GM19463 (cell line): ENCODE results near the gene PLA2G15.

Experiments
- ATAC-seq: cut with Tn5 transposase; IDR thresholded peaks from one replicate; pipeline ENCODE4 v1.9.1; 2021; ENCODE audit warnings: mild to moderate bottlenecking, moderate library complexity; ENCODE audit not compliant: unreplicated experiment

The PLA2G15 gene

DNA sequence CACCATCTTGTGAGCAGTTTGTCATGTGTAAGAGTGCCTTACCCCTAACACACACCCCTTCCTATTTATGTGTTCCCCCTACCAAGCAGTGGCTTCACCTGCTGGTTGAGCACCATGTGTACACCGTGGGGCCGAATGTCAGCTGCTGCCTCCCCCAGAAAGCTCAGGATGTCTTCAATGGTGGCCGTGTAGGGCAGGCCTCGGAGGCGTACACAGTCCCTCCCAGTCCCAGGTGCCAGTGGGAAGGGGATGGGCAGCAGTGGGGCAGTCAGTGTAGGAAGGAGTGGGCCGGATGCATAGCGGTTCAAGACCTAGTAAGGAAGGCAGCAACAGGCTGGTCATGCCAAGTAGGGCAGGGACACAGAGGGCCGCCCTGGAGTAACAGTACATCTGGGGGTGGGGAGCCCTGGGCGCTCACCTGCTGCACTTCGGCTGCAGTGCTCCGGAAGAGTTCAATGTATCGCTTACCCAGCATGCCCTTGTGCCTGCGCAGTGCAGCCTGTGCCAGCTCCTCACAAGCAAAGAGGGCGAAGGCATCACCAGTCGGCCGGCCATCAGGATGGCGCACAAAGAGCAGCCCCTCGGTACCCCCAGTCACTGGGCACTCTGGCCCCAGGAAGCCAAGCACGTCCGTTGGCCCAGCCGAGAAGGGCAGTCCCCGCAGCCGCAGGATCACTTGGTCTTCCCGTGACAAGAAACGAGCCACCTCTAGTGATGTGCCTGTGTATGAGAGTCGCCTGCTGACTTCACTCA, 13.6 kb upstream of the PLA2G15 start:
- no peak for ATAC-seq

DNA sequence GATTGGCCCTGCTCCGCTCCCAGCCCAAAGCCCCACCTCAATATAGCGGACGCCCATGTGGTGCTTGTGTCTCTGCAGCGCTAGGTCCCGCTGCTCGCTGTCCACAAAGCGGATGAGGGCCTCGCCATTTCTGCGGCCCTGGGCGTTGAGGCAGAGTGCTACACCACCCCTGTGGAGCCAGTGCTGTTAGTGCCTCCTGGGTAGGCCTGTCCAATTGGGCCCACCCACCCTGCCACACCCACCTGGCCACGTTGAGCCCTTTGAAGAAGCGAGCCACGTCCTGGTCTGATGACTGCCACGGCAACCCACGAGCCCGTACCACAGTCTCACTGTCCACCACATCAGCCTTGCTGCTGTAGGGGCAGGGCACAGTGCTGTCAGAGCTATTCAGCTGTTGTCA, 12.8 kb upstream of the PLA2G15 start:
- no peak for ATAC-seq

DNA sequence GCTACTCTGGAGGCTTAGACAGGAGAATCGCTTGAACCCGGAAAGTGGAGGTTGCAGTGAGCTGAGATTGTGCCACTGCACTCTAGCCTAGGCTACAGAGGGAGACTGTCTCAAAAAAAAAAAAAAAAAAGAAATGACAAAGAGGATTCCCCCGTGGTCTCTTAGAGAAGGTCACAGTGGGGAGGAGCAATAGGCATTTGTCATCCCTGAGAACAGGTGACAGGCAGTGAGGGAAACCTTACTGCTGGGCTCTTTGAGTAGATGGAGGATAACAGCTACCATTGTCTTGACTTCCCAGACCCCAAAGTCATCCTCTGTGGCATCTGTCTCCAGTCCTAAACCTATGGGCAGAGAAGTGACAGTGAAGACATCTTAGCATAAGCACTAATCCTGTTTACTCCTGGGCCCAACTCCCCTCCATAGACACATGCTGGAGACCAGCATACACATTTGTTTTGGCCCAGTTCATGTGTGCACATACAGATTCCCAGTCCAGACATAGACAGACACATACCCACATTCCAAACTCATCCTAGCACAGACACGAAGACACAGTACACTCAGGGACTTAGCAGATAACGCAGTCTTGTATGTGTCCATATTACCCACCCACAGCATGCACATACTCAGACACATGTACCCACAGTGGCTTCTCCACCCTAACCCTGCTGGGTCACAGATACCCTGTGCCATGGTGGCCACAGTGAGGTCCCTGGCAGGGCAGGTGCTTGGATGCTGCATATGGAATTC, 11.9 kb upstream of the PLA2G15 start:
- no peak for ATAC-seq

DNA sequence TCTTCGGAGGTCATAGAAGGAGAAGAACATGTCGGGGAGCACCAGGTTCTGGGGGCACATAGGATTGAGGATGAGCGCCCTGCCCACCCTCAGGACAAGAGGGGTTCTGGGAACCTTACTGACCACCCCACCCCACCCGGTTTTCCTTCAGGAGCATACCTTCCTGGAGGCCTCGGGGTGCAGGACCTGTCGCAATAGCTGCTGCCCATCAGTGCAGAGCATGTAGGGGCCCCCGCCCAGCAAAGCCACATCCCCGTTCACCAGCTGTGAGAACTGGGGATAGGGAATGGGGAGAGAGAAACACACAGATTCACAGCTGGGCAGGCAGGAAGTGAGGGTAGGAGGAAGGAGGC, 11.4 kb upstream of the PLA2G15 start:
- ATAC-seq, result no peak

DNA sequence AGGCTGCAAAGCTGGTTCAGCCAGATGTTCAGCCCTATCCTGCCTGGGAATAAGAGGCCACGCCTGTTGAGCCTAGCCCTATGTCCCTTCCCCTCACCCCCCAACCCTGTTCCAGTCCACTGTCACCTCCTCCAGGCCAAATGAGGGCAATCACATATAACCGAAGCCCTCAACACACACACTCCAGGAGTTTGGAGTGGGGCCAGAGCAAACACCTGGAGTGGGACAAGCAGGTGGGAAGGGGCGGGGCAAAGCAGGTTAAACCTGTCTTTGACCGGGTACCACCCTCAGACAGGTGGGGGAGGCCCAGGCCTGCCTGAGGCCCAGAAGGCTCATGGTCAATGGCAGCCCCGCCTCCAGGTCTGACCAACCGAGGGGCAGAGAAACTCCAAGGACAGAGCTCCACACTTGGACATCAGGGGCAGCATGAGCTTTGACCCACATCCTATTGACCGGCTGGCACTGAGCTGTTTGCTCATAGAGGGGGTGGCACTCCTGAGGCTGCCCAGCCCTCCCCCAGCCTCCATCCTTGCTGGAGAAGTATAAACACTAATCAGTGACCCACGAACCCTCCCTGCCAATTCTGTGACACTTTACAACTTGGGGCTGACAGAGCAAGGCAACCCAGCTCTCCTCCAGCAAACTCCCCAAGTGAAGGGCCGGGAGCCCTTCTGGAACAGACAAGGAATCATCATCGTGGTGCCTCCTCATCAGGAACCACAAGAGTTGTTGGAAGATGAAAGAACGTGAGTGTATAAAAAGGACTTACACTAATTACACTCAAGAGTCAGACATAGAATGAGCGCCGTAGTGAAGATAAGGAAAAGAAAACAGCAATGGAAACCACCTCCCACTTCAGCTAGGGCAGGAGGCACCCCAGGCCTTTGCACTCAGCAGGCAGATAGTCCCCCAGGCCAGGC, 10.7 kb upstream of the PLA2G15 start:
- no peak for ATAC-seq

DNA sequence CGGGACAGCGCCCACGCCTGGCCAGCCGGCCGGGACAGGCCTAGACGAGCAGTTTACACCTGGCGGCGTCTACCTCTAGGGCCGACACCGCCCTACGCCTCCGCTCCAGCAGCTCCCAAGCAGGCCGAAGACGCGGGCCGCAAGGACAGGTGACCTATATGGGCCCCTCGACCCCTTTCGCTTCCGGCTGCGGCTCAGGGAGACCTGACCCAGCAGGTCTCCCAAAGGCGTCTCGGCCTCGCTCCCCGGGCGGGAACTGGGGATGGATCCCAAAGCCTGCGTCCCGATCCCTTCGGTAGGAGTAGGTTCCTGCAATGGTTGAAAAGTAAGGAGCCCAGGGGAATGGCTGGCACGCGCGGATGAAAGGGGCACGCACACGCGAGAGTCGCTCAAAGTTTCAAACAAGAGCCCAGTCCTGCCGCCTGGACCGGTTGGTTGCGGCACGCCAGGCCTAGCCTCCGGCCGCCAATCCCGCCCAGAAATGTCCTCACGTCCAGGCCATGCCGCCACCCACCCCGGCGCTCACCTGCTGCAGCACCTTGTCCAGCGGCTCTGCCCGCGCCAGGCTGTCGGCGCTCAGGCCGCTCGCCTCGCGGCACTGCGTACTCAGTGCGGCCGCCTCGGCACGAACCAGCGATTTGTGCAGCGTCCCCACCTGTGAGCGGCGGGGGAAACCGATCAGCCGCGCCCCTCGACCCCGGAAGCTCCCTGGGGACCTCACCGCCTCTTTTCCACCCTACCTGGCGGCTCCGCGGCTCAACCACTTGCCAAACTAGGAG, 9.9 kb upstream of the PLA2G15 start:
- no peak for ATAC-seq

DNA sequence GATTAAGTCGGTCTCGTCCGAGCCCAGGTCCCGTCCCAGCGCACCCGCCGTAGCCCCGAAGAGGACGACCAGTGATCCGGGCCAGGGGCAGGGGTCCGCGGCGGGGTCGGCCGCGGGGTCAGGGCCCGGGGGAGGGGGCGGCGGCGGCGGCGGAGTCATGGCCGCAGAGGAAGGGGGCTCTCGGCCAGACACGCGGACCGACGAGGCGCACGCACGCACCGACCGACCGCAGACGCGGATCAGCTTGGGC, 9.4 kb upstream of the PLA2G15 start, which contains the start of gene ESRP2:
Gene ESRP2 (minus strand): TSS at position 241 of the 250 bp plus-strand sequence. CDS start 82 bp downstream, at position 159.
- no peak for ATAC-seq

DNA sequence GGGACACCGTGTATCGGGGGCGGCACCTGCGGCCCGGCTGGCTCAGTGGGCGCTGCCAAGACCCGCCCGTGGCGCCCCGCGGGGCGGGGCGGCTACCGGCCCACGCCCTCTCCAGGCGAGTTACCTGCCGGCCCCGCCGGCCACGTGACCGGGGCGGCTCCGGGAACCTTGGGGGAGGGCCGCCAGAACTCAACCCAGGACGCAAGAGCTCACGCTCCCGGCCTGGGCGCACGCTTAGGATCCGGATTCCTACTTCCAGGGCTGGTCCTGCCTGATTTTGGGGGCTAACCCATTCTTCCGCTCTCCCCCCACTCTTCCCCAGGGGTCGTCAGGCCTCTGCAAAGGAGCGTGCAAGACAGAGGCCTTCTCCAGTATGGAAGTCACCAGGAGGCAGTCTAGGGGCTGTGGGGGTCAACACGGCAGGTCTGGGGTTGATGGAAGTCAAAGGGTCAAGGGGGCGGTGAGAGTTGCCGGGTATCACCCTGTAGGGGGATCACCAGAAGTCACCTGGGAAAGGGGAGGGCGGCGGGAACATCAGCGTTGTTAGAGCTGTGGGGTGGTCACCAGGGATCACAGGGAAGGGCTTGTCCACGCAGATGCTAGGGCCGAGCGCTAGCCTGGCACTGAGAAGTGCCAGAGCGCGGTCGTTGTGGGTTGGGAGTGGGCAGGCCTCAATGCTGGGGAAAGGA, 8.9 kb upstream of the PLA2G15 start:
- no peak for ATAC-seq

DNA sequence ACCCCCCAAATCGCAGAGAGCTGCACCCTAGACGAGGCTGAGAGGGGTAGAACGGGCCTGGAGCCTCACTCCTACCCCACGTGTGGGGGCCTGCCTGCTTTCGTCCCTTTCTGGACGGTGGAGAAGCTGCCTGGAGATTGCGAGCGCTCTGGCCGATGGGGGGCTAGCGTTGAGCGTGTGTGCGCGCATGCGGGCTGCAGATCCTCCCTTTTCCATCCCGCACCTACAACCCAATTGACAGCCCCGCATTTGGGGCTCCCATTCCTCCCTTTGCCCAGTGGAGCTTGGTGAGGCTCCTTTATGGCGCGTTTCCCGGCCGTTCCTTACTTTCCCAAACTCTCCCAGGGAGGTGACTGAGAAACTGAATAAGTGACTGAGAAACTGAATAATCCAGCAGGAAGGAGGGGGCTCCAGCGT, 8.3 kb upstream of the PLA2G15 start:
- ATAC-seq, result no peak

DNA sequence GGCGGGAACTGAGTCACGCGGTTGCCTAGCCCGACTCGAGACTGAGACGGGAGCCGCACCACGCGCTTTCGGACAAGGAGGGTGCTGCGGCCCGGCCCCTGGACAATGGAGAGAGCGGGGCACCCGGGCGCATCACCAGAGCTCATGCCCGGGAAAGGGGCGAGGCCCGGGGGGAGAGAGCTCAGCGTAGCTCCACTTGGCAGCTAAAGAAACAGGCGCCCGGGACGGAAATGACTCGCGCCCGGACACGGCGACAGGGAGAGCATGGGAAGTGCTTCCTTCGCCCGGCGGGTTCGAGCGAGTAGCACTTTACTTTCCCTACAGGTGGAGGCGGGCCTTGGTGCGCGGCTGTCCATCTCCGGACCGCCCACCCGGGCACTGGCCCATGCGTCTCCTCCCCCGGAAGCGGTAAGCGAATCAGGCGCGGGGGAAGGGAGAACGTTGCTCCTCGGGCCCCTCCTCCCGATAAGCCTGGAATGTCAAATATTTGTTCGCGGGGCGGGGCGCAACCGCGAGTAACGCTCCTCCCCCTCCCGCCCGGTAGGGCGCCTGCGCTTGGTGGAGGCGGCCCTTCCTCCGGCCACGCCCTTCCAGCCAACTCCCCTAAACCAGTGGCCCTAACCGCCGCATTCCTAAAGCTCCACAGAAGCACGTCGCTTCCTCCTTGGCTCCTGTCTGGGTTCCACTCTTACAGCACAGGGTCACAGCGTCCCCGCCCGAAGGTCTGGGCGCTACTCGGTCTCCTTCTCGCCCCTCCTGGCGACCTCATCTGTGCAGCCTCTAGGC, 7.7 kb upstream of the PLA2G15 start:
- peak; percentile 78 for ATAC-seq

DNA sequence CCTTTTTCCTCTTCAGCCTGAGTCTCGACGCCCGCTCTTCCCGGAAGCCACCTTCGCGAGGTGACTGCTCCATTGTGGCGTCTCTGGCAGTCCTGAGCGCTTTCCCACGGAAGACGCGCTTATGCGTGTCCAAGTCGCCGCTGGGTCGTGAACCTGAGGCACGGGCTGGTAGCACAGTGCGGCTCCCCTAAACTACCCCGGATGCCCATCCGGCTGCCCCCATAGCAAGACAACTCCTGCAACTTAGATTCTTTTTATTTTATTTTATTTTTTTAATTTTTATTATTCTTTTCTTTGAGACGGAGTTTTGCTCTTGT, 7.2 kb upstream of the PLA2G15 start:
- peak; percentile 18 for ATAC-seq

DNA sequence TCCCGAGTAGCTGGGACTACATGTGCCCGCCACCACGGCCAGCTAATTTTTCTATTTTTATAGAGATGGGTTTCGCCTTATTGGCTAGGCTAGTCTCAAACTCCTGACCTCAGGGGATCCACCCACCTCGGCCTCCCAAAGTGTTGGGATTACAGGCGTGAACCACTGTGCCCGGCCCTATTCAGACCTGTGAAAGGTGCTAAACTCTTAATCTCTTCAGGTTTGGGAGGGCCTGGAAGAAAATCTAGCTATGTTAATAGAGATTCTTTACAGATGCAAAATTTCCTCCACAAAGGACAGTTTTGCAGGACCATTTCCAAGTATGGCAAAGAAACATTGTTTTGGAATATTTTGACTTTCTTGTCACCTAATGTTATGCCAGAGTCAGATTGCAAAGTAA, 3.1 kb upstream of the PLA2G15 start:
- no peak for ATAC-seq

DNA sequence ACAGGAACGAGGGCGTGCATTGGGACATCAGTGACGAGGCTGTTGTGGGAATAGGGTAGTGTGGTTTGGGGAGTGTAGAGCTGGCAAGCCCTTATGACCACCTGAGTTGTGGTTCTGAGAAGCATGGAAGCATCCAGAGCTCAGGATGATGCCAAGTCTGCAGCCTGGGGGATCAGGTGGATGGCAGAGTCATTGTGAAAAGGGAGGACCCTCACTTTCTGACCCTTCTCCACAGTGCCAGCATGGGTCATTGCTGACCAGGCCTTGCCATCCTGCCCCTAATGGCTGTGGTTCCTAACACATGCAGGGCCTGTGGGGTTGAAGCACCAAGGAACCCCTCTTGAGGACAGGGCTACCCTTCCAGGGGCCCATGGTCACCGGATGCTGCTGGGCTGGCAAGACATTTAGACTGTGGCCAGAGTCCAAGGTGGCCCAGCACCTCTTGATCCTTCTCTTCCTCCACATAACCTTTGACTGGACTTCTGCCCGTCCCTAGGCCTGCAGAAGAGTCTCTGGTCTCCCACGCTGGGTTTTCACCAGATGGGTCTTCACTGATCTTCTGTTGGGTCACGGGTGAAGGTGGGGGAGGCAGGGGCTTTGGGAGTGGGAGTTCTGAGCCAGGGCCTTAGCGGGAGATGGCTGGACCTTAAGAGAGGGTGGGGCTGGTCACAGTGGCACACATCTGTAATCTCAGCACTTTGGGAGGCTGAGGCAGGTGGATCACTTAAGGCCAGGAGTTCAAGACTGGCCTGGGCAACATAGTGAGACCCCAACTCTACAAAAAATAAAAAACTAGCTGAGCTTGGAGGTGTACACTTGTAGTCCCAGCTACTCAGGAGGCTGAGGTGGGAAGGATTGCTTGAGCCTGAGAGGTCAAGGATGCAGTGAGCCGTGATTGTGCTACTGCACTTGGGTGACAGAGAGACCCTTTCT, 2.0 kb upstream of the PLA2G15 start:
- ATAC-seq, result no peak

DNA sequence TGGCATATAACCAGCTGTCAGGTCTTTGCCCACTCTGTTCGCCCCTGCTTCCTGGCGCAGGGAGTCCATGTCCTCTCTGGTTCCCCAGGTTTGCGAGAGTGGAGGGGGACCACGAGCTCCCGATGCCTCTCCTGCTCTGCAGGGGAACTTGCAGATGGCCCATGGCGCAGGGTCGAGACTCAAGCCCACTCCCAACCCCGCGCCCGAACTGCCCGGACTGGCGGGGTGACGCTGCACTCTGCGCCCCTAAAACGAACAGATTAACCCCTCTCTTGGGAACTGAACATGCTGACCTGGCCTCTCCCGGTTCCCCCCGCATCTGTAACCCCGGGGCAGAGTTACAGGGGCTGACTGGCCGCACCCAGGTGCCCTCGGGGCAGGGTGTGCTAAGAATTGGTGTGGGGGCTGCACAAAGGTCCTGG, 681 bp upstream of the PLA2G15 start:
- peak; percentile 5 for ATAC-seq

DNA sequence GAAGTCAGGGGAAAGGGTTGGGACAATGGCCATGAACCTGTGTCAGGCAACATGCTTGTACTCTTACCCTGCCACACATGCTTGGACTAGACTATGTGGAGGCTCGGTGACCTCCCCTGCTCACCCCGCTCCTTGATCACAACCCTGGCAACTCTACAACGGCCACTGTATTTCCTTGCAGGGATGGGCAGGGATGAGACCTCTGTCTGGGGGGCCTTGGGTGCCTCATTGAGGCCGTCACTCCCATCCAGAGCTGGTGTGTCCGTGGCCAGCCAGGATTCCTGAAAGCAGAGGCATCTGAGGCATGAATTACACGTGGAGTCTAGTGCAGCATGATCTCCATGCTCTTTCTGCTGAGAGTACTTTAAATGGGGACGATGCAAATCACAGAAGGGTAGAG, 948 bp downstream of the PLA2G15 start:
- ATAC-seq, result no peak

DNA sequence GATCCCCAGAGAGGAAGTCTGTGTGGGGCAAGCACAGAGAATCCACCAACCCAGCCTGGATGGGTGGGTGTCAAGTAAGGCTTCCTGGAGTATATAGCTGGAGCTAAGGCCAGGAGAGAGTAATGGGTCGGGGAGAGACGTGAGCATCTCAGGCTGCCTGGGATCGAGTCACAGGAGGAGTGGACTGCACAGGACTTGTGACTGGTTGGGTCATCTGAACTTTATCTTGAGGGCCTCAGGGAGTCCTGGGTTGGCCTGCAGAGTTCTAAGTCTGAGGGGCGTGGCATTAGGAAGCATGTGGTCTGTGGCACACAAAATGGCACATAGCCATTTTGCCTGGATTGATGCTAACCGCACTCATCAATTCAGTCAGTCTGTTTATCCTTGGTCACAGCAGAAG, 1.5 kb downstream of the PLA2G15 start:
- ATAC-seq, result no peak

DNA sequence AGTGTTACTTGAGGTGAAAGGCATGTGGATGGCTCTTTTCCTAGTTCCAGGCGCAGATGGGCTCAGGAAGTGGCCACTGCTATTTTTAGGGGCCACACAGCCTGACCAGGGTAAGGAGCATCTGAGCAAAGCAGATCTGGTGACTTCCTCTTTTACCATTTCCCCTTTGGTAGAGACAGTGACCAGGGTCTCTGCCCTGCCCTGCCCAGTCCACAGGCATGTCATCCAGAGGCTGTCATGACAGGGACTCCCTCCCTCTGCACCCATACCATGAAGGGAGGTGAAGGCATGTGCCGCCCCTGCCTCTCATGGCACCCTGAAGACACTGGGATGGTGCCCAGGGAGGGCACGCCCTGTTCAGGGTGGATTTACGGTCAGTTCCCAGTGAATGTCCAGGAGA, 2.2 kb downstream of the PLA2G15 start:
- ATAC-seq, result no peak

DNA sequence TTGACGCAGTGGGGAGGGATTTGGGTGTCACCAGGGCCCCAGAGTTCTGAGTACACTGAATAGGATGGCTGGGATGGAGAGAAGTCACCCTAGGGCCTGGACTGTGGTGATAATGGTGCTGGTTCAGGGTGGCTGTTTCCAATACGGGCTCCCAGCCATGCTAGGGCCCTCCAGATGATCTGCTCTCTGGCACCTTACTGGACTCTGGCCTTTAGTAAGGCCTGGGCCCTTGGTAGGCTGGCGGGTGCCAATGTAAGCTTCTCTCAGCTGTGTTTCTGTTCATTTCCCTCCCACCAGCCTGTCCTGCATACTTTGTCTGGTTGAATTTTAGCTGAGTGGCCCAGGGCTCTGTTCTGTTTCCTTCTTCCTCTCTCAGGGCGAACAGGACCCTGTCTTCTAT, 2.8 kb downstream of the PLA2G15 start:
- no peak for ATAC-seq

DNA sequence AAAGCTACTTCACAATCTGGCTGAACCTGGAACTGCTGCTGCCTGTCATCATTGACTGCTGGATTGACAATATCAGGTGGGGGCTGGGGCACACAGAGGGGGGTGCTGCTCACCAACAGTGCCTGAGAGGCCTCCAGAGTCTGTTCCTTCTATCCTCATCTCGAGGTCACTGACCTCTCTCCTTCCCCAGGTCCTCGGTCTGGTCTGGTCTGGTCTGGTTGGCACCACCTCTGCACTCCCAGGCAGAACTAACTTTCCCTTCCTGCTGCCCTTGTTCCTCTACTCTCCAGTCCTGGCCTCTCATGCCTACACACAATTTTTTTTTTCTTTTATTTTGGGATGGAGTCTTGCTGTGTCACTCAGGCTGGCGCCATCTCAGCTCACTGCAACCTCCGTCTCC, 4.2 kb downstream of the PLA2G15 start:
- ATAC-seq, result no peak
